GM20000 (cell line): ENCODE measurements around the gene KIF11.
A peak's percentile ranks its signal among the peaks of the same experiment; 100 is the strongest.

Experiments
- DNase-seq: peaks from one replicate; pipeline ENCODE4 v3.0.0; 2012; ENCODE audit warnings: low spot score
- TF ChIP-seq, protein P1 (sequence below): IDR thresholded peaks from 2 replicates; pipeline ENCODE4 v1.5.1; 2012; ENCODE audit warnings: mild to moderate bottlenecking, control low read depth; ENCODE audit errors: extremely low read depth, missing control alignments

The KIF11 gene

DNA sequence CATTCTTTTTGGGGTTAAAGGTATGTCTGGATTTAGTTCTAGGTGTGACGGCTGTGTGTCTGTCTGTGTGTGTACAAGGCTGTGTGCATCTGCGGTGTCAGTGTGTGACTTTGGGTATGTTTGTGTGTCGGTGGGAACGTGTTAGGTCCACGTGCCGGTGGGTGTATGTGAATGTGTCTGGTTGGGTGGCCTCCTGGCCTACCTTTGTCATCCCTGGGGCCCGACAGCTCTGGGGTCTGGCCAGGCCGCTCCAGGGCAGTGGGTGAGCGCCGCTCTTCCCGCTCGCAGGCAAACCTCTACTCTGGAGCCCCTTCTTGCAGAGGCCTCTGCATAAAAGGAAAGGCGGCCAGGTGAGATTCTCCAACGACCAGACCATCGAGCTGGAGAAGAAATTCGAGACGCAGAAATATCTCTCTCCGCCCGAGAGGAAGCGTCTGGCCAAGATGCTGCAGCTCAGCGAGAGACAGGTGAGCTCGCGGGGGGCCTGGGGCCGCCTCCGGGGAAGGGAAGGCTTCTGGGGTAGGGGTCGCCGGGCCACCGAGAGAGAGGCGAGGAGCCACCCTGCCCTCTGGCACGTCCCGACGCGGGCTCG lies 99.2 kb downstream of the KIF11 start:
- TF ChIP-seq, protein P1, sequence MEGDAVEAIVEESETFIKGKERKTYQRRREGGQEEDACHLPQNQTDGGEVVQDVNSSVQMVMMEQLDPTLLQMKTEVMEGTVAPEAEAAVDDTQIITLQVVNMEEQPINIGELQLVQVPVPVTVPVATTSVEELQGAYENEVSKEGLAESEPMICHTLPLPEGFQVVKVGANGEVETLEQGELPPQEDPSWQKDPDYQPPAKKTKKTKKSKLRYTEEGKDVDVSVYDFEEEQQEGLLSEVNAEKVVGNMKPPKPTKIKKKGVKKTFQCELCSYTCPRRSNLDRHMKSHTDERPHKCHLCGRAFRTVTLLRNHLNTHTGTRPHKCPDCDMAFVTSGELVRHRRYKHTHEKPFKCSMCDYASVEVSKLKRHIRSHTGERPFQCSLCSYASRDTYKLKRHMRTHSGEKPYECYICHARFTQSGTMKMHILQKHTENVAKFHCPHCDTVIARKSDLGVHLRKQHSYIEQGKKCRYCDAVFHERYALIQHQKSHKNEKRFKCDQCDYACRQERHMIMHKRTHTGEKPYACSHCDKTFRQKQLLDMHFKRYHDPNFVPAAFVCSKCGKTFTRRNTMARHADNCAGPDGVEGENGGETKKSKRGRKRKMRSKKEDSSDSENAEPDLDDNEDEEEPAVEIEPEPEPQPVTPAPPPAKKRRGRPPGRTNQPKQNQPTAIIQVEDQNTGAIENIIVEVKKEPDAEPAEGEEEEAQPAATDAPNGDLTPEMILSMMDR: no peak
- no peak for DNase-seq

DNA sequence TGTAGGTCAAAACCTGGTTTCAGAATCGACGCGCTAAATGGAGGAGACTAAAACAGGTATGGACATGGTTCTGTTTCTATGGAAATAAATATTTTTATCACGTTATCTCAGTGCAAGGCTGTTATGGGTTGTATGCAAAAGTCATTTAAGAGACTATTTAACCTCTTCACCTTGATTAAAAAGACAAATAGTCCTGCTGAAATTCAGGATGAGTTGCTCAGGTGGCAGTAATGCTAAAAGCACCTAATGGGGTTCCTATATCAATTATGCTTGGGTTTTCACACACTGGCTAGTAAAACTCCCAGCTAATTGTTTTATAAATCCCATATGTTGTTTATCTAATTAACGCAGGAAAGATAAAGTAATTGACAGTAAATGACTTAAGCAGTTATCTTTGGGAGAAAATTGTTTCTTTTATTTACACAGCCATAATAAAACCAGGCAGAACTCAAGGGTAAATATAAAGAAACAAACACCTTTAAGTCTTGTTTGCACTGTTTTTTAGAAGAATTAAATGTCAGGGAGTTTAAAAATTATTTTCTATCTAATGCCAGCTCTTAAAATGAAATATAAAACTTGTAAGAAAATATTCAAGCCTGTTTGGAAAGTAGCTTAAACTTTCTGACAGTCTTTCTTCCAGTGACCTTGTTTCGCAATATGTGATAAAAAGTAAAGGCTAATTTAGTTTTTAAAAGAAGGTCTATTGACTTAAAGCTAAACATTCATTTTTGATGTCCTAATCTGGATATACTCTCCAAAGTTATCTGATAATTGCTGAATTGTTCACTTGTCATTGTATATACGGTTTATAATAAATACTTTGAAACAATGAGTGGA lies 100.0 kb downstream of the KIF11 start:
- TF ChIP-seq, protein P1: no peak
- no peak for DNase-seq

DNA sequence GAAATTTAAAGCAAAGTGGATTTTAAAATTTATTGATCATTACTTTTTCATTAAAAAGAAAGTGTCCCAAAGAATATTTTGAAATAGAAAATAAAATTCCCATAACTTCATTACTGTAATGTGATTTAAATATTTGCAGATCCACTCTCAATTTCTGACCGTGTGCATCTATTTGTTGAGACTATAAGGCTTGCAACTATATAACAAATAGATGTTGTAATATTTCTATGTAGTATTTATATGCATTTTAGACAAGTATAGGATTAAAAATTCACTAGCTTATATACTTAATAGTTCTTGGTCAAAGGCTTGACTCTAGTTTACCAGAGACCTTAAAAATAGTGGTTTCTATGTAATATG lies 100.6 kb downstream of the KIF11 start:
- TF ChIP-seq, protein P1: no peak
- no peak for DNase-seq

DNA sequence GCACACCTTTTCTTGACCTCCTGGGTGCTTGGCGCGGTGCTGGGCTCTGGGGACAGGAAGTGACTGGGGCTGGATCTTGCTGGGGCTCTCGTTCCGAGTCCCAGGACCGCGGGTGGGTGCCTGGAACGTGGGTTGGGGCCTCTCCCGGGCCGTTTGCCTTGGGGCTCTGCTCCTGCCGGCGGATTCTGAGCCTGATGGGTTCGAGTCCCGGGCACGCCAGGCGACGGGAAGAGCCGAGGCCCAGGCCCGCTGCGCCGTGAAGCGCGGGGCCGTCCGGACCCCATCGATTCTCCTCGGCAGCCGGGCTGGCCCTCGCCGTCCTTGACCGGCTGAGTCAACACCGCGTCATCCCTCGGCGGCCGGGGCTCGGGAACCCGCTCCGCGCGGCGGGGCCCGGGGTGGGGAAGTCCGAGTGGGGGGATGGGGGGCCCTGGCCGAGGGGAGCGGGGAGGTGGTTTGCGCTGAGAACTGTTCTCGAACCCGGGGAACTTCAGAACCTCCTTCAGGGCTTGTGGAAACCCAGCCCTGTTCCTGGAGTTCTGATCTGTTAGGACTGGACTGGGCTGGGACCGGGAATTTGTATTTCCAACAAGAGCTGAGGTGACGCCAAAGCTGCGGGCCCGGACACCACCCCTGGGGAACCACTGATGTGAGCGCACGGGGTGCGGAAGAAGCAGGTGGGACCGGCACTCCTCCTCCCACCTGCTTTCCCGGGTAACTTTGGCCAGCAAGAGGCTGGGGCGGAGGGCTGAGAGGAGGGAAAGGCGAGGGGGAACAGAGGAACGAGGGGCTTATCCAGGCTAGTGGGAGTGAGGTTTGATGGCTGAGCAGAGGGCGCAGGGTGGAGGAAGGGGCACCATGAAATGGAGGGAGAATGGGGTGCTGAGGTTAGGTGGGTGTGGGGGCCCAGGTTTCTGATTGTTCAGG lies 103.0 kb downstream of the KIF11 start:
- TF ChIP-seq, protein P1: no peak
- DNase-seq: peak; percentile 25

DNA sequence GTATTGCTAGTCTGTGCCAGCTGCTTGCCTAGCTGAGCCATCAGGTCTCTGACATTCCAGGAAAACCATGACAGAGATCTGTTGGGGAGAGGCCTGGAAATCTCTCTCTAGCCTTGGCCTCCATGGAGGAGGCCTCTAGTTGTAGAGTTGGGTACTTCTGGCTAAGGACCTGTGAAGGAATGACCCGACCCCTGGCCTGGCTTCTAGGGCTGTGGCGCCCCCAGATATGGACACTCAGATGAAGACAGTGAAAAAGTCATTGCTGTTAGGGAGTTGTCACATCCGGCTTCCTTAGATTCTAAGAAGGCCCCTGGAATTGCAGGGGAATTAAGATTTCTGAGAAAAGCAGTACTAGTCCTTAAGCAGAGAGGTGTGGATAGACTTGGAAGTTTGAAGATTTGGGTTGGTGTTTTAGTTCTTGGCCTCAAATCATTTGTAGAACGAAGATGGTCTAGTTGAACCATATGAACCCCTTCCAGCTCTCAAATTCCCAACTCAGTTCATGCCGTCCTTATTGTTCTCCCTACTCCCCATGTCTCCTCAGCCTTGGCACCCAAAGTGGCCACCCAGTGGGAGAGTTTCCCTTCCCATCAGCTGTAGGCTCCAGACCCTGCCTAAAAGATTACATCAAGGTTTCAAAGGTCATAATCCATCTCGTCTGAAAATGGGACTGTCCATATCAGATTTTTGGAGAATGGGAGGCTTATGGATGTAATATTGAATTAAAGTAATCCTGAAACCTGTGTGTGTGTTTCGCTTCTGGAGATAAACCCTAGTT lies 103.9 kb downstream of the KIF11 start:
- no peak for DNase-seq
- TF ChIP-seq, protein P1: no peak

DNA sequence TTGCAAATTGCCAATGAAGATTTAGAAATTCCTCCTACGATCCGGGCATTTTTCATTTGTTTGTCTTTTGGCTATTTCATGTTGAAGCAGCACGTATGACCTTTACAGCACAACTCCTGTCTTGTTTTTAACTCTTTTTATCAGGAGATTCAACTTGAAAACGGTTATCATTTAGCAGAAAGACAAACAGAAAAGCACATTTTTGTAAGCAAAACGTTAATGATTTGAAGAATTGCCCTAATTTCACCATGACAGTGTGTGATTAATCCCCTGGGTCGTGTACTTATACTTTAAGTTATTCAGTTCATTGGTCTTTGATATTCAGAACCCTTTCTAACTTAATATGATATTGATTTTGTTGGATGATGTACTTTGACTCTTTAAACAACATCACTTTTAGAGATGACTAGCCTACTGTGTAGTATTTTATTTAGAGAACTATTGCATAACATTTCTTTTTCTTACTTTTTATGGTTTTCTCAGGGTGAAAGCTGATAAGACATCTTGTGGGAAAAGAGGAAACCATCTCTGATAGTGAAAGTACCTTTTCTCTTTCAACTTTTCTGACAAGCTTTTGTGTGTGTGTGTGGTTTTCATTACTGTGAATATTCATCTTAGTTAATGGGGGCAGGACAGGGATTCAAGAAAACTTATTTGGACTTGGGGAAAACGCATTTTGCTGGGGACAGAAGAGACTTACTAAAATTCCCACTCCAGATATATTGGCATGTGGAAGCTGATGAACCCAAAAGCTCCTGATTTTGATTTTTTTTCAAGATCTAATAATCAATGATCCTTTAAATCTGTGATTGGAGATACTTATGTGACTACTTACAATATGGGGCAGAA lies 105.0 kb downstream of the KIF11 start:
- DNase-seq: peak; percentile 45
- TF ChIP-seq, protein P1: no peak
